Measurements from ENCODE around the gene CPEB1.
"Not testable (repeated sequence)": the region's sequence is repeated elsewhere in the genome, so short reads cannot be mapped to it uniquely, and the experiment has no call there.

CPEB1 gene

DNA sequence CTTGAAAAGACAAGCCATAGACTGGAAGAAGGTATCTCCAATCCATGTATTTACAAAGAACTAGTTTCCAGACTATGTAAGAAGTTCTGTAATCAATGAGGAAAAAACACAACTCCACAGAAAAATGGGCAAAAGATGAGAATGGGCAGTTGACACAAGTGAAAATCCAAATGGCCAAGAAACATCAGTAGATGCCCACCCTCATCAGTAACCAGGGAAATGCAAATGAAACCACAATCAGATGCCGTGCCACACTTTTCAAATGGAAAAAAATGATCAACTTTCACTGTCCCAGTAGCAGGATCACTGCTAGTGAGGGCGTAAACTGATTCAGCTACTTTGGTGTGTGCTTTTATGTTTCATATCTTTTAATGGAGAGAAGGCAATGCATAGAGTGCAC is 4.5 kb upstream of the CPEB1 start:
- TF ChIP-seq, protein P1, sequence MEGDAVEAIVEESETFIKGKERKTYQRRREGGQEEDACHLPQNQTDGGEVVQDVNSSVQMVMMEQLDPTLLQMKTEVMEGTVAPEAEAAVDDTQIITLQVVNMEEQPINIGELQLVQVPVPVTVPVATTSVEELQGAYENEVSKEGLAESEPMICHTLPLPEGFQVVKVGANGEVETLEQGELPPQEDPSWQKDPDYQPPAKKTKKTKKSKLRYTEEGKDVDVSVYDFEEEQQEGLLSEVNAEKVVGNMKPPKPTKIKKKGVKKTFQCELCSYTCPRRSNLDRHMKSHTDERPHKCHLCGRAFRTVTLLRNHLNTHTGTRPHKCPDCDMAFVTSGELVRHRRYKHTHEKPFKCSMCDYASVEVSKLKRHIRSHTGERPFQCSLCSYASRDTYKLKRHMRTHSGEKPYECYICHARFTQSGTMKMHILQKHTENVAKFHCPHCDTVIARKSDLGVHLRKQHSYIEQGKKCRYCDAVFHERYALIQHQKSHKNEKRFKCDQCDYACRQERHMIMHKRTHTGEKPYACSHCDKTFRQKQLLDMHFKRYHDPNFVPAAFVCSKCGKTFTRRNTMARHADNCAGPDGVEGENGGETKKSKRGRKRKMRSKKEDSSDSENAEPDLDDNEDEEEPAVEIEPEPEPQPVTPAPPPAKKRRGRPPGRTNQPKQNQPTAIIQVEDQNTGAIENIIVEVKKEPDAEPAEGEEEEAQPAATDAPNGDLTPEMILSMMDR (IDR thresholded peaks at IDR 0.05; ENCODE audit: extremely low read depth, insufficient read depth, missing control alignments) = no peak
- DNase-seq (ENCODE audit: low spot score) = no peak
- in situ Hi-C loops (cut with MboI; ENCODE audit: low pct_unique_long_range_greater_than_20kb, low sequenced_read_pairs, unreplicated experiment) = no loop called here

DNA sequence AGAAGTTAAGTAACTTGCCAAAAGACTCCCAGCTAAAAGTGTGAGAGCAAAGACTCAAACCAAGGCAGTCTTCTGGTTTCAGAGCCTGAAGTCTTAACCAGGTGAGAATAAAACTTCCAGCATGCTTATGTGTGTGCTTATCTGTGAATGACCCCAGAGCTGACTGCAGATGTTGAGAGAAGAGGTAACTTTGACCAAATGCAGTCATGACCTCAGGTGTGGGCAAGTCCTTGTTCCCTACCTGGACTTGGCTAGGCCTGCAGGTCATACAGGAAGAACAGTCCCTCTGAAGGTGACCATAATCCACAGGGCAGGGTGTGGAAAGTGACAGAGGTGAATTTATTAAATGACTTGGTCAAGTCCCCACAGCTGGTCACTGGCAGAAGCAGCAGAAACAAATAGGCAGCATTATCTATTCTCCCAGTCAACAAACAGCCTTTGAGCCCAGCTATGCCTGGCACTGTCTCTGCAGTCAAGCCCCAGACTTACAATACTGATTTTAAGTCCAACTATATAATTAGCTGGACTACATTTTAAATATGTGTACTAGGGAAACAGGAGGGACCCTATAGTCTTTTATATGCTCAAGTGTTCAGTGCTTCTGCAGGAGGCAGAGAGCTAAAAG is 3.0 kb upstream of the CPEB1 start:
- TF ChIP-seq, protein P1 (IDR thresholded peaks at IDR 0.05; ENCODE audit: extremely low read depth, insufficient read depth, missing control alignments) = no peak
- no peak for DNase-seq (ENCODE audit: low spot score)
- in situ Hi-C loops (cut with MboI; ENCODE audit: low pct_unique_long_range_greater_than_20kb, low sequenced_read_pairs, unreplicated experiment) = no loop called here

DNA sequence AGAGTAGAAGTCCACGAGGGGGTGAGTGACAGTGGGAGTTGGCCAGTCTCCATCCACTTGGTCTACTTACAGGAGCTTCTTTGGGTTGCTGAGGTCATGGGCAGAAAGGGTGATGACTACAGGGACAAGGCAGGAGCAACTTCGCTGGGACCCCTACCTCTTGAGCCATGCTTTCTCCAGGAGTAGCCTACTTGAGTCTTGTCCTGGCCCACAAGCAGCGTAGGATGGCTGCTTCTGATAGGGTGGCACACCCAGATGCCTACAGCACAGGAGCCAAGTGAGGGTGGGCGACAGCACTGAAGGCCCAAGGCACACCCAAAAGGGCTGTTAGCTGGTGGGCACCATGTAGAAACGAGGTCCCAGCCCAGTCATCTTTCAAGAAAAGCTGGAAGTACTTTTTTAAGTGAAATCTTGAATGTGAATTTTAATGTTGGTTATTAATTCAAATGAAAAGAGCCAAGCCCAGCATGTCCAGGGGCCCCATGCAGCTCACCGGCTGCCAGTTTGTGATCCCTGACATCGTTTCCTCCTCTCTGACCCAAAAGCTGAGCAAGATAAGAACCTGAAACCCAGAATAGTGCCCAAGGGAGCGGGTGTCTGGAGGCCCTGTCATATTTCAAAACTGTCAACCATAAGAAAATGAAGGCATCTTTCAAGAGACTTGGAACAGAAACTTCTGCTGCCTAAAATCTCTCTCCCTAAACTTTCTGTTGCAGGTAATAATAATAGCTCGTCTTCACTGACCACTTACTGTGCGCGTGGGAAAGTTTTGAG is 2.2 kb upstream of the CPEB1 start:
- TF ChIP-seq, protein P1 (IDR thresholded peaks at IDR 0.05; ENCODE audit: extremely low read depth, insufficient read depth, missing control alignments) = no peak
- in situ Hi-C loops (cut with MboI; ENCODE audit: low pct_unique_long_range_greater_than_20kb, low sequenced_read_pairs, unreplicated experiment) = no loop called here
- DNase-seq (ENCODE audit: low spot score) = no peak

DNA sequence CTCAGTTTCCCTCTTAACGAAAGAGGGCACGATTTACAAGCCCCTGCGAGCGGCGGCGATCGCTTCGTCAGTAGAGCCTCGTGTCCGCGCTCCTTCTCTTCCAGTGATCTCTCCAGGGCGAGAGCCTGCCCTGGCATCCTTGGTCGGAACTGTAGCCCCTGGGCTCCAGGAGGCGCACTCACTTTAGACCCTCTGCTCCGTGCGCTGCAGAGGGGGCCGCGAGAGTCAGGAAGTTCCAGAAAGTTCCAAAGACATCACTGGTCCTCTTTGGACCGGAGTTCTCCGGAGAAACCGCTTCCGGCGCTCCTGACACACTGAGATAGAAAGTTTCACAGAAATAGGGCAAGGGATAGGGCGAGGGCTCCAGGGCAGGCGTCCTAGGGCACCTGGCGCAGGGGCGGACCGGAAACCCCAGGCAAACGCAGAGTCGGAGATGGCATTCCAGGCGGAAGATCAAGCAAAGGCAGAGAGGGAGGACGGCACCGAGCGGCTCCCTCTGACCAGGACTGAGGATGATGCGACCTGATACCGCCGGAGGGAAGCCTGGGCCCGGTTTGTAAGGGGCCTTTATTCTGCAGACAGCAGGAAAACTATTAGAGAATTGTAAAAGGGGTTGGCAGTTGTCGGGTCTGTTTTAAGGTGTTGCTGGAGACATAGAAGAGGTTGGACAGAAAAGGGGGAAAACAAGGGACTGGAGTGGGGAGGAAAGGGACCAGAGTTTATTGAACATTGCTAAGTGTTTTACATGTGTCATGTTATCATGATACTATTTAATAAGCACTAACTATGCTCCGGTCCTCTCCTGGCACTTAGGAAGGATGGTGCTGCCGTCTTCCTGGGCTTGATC is 1.3 kb upstream of the CPEB1 start:
- DNase-seq (ENCODE audit: low spot score) = no peak
- in situ Hi-C loops (cut with MboI; ENCODE audit: low pct_unique_long_range_greater_than_20kb, low sequenced_read_pairs, unreplicated experiment) = no loop called here
- TF ChIP-seq, protein P1 (IDR thresholded peaks at IDR 0.05; ENCODE audit: extremely low read depth, insufficient read depth, missing control alignments) = no peak

DNA sequence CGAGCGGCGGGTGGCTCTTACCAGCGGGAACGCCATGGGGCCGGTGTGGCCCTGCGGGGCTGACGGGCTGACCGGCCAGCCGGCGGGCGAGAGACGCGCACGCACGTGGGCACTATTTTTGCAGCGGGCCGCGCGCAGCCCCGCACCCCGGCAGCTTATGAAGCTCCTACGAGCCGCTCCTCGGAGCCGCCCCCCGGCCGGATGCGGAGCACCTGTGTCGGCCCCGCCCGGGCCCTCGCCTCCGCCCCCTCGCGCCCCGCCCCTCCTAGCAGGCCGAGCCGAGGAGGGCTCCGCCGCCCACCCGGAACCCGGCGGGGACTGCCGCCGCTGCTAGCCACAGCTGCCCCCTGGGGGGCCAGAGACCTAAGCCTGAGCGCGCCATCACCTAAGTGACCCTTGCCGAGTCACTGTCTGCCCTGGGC is 683 bp upstream of the CPEB1 start:
- TF ChIP-seq, protein P1 (IDR thresholded peaks at IDR 0.05; ENCODE audit: extremely low read depth, insufficient read depth, missing control alignments) = no peak
- no peak for DNase-seq (ENCODE audit: low spot score)
- in situ Hi-C loops (cut with MboI; ENCODE audit: low pct_unique_long_range_greater_than_20kb, low sequenced_read_pairs, unreplicated experiment) = no loop called here

DNA sequence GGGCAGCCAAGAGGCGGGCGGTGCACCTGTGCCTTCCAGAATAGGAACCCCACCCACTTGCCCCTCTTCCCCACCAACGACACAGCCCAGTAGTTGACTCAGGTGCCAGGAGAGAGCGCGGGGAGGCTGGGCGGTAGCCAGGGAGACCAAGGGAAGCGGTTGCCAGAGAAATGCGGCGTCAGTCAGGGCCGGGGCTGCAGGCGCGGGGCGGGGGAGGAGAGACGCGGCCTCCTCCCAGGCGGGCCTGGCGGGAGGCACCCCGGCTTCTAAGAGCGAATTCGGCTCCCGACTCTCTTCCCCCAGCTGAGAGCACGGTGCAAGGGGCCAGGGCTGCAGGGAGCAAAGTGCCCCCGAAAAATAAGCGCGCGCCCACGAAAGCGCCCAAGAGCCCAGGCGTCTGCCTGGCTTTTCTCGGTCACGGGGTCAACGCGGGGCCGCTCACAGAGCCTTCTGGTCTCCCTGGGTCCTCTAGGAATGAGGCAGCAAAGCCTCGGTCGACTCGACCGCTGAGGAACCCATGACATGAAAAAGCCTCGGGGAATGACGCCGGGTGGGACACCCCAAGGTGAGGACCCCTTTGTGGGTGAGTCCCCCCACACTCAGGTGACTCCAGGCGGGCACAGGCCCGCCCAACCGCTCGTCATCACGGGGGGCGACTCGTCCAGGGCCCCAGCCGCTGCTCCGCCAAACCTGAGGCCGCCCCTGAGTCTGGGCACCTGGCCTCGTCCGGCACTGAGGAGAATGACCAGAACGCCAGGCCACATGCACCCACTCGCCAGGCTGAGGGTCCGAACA is 716 bp downstream of the CPEB1 start:
- no peak for DNase-seq (ENCODE audit: low spot score)
- TF ChIP-seq, protein P1 (IDR thresholded peaks at IDR 0.05; ENCODE audit: extremely low read depth, insufficient read depth, missing control alignments) = no peak
- in situ Hi-C loops (cut with MboI; ENCODE audit: low pct_unique_long_range_greater_than_20kb, low sequenced_read_pairs, unreplicated experiment) = no loop called here

DNA sequence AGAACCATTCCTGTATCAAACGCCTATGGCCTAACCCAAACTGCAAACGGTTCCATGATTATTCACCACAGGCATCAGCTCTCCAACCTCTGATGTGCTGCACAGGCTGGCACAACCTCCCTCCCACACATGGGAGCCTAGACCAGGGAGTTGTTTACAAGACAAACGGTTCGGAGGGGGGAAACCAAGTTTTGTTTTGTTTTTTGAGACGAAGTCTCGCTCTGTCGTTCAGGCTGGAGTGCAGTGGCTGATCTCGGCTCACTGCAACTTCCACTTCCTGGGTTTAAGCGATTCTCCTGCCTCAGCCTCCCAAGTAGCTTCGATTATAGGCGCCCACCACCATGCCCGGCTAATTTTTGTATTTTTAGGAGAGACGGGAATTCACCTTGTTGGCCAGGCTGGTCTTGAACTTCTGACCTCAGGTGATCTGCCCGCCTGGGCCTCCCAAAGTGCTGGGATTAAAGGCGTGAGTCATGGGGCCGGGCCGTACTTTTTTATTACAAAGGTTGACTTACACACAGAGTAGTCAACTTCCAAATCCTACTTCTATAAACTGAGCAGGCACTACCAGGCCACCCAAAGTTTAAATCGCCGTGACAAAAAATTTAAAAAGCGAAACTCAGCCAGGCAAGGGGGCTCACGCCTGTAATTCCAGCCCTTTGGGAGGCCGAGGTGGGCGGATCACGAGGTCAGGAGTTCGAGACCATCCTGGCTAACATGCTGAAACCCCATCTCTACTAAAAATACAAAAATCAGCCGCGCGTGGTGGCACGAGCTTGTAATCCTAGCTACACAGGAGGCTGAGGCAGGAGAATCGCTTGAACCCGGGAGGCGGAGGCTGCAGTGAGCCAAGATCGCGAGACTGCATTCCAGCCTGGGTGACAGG is 2.0 kb downstream of the CPEB1 start:
- DNase-seq (ENCODE audit: low spot score); in situ Hi-C loops (cut with MboI; ENCODE audit: low pct_unique_long_range_greater_than_20kb, low sequenced_read_pairs, unreplicated experiment): not testable (repeated sequence)

All from GM13977 (cell line).